Transverse colon (tissue), 3 donors: Measurements from ENCODE around the gene NLRC3.

Experiments used
- CTCF ChIP-seq, 5 experiments: fragments of 200-600 bp in 3 of 5; fragments of 450-650 bp in 2 of 5; sonication (generic) in 3 of 5; IDR thresholded peaks; 1 replicate in 2 of 5; 2 replicates in 3 of 5; pipeline ENCODE4 v1.5.1; 2016 to 2017; ENCODE audit warnings: antibody characterized with exemption in 5 of 5, inconsistent platforms in 3 of 5, mild to moderate bottlenecking in 2 of 5, moderate library complexity in 1 of 5
- POLR2A ChIP-seq: fragments of 450-650 bp; IDR thresholded peaks from one replicate; pipeline ENCODE4 v1.6.1; 2016; ENCODE audit warnings: antibody characterized with exemption, mild to moderate bottlenecking, moderate library complexity

- no peak for TF ChIP-seq CTCF (IDR thresholded peaks at IDR 0.05)
- no peak for TF ChIP-seq POLR2A
Measured at GRCh38 chr16:3529175-3529574, 48.0 kb downstream of the NLRC3 start.
